Non-pigmented ciliary epithelial cell (primary cell): ENCODE measurements around the gene GNG7.
A peak's percentile ranks its signal among the peaks of the same experiment; 100 is the strongest.
"Not testable (repeated sequence)": the region's sequence is repeated elsewhere in the genome, so short reads cannot be mapped to it uniquely, and the experiment has no call there.

Experiments
- DNase-seq: peaks from one replicate; pipeline ENCODE4 v3.0.0-alpha.2; 2010; ENCODE audit warnings: low read depth

GNG7 gene

GRCh38 chr19:2551172-2551863 lies 151.2 kb downstream of the GNG7 start:
- DNase-seq, result no peak

GRCh38 chr19:2550431-2551171 lies 151.9 kb downstream of the GNG7 start:
- no peak for DNase-seq

- DNase-seq, result peak; percentile 83
Measured at GRCh38 chr19:2549701-2550191, 152.7 kb downstream of the GNG7 start.

DNA sequence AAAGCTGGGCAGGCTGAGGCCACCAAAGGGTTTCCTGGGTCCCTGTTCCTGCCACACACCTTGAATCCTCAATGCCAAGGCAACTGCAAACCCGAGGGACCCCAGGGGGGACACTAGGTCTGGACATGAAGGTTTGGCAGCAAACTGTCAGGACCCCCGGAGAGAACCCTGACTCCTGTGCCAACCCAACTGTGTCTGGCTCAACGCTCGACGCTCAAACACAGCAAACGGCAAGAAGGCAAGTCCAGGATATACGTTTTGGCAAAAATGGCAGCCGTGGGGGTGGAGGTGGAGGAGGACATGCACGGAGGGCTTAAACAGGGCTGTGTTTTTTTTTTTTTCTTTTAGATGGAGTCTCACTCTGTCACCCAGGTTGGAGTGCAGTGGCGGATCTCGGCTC lies 153.5 kb downstream of the GNG7 start:
- no peak for DNase-seq

DNA sequence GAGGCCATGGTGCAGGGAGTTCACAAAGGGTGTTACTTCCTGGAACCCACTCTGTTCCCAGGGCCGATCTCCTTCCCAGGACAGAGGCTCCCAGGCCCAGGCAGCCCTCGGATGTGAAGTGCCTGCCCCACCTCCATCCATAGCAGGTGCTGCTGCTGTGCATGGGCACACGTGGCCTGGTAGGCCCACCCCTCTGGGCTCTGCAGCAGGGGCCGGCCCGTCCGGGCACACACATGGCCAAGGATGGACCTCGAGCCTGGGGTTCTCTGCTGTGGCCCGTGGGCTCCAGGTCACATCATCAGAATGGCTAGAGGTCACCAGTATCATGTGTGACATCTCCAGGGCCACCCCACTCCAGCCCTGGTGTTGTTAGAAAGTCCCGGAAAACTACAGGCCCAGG lies 154.8 kb downstream of the GNG7 start:
- no peak for DNase-seq

- DNase-seq, result no peak
Measured at GRCh38 chr19:2547033-2547680, 155.3 kb downstream of the GNG7 start.

DNA sequence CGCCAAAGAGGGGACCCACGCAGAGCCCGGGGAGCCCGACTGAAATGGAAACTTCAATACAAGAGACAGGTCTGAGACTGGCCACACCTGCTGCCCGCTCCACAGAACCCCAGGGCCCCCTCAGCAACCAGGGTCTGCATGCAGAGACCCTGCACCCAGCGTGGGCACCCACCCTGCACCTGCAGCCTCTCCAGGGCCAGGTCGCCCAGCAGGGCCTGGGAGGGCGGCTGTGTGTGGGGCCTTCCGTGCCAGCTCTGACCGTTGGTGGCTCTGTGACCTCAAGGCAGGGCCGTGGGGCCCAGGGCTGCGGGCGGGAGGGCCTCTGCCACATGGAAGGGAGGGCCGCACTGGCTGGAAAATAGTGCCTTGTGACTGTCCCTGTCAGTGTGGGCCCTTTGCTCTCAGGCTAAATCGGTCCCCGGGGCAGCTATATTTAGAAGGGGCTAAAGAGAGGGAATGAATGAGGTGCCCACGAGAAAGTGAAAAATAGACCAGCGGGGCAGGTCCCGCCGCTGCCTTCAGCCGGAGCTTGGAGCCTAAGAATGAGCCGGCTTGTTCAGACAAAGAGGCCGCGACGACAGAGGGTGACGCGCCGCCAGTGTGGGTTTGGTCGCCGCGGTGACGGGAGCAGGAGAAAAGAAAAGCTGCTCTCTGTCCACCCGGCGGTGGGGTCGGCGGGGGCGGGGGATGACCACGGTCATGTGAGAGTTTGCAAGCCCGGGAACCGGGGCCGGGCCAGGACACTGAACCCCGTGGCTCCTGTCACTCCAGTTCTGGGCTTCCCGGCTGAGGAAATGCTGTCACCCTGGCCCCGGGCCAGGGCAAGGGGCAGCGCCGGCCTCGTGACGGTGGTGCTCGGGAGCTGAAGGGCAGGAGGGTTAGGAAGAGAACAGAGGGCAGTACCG lies 156.1 kb downstream of the GNG7 start:
- DNase-seq, result no peak

DNA sequence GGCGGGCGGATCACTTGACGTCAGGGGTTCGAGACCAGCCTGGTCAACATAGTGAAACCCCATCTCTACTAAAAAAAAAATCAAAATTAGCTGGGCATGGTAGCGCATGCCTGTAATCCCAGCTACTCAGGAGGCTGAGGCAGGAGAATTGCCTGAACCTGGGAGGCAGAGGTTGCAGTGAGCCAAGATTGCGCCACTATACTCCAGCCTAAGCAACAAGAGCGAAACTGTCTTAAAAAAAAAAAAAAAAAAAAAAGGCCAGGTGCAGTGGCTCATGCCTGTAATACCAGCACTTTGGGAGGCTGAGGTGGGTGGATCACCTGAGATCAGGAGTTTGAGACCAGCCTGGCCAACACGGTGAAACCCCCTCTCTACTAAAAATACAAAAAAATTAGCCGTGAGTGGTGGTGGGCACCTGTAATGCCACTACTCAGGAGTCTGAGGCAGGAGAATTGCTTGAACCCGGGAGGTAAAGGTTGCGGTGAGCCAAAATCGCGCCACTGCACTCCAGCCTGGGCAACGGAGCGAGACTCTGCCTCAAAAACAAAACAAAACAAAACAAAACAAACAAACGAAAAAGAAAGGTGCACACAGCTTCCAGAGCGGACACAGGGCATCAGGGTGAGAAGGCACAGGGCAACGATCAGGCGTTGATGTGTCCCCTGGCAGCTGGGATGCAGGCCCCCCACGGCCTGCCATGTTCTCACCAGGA lies 156.9 kb downstream of the GNG7 start:
- not testable (repeated sequence) for DNase-seq

GRCh38 chr19:2544576-2545415 lies 157.7 kb downstream of the GNG7 start:
- no peak for DNase-seq

- DNase-seq, result peak; percentile 91
Measured at GRCh38 chr19:2543463-2544442, 158.7 kb downstream of the GNG7 start.

DNA sequence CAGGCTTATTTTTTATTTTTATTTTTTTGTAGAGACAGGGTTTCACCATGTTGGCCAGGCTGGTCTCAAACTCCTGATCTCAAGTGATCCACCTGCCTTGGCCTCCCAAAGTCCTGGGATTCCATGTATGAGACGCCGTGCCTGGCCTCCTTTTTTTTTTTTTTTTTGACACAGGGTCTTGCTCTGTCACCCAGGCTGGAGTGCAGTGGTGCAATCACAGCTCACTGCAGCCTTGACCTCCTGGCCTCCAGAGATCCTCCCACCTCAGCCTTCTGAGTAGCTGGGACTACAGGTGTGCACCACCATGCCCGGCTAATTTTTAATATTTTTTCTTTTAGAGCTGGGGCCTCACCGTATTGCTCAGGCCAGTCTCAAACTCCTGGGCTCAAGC lies 159.4 kb downstream of the GNG7 start:
- not testable (repeated sequence) for DNase-seq

GRCh38 chr19:2542341-2543069 lies 160.0 kb downstream of the GNG7 start:
- no peak for DNase-seq

DNA sequence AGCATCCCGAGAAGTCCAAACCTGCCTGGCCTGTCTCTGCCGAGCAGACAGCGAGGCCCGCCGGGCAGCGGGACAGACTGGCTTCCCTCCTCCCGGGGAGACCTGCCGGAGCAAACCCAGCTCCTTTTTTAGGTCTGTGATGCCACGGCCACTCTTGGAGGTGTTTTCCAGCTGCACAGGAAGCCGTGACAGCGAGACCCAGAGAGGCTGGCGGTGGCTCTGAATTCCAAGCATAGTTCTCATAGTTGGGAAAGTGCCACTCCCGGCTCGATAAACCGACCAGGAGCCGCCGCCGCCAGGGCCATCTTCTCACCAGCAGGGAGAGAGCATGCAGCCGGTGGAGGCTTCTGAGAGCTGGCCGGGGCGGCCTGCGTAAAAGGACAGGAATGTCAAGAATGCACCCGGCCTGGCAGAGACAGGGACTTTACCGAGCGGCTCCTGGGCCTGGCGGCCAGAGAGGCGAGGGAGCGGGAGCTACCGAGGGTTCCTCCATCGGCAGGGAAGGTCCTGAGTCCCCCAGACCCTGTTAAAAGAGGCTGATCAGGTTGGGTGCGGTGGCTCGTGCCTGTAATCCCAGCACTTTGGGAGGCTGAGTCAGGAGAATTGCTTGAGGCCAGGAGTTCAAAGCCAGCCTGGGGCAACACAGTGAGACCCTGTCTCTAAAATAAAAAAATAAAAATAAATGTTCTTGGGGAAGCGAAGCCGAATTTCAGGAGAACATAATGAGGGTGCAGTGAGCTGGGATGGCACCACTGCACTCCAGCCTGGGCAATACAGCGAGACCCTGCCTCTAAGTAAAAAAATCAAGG lies 161.6 kb downstream of the GNG7 start:
- peak; percentile 92 for DNase-seq

DNA sequence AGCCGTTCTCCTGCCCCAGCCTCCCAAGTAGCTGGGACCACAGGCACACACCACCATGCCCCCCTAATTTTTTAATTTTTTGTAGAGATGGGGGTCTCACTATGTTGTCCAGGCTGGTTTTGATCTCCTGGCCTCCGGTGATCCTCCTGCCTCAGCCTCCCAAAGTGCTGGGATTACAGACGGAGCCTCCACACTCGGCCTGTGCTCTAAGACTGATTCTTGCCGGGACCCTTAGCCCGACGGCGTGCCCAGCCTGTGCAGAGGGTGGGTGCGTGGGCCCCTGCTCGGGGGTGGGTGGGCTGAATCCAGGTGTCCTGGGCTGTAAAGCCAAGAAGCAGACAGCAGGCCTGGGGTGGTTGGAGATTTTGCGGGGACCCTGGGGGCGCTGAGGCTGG lies 162.2 kb downstream of the GNG7 start:
- DNase-seq, result no peak

DNA sequence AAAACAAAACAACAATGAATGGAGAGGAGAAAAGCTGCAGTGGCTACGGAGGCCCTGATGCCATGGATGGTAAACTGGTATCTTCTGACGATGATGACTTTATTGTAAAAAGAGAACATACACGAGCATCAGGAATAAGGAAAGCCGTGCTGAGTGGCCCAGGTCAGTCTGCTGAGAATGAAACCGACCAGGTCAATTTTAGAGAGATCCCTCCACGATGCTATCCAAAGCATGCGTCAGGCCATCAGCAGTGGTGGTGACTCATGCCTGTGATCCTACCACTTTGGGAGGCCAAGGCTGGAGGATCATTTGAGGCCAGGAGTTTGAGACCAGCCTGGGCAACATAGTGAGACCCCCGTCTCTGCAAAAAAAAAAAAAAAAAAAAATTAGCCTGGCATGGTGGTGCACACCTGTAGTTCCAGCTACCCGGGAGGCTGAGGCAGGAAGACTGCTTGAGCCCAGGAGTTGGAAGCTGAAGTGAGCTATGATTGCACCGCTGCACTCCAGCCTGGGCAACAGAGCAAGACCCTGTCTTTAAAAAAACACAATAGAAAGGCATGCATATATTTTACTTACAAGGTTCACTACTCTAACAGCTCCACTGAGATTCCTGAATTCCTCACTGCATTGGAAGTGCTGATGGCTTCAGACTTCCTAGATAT lies 164.3 kb downstream of the GNG7 start:
- DNase-seq, result no peak

DNA sequence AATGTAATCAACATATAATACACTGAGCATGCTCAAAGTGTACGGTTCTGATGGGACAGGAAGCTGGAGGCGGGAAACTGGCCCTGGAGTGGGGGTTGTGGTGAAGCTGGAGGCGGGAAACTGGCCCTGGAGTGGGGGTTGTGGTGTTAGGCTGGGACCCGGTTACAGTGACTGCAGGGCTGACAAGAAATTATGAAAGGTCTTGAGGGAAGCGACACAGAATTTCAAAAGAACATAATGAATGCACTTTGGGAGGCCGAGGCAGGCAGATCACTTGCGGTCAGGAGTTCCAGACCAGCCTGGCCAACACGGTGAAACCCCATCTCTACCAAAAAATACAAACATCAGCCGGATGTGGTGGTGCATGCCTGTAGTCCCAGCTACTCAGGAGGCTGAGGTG lies 164.9 kb downstream of the GNG7 start:
- DNase-seq, result not testable (repeated sequence)

GRCh38 chr19:2536461-2536860 lies 166.0 kb downstream of the GNG7 start:
- no peak for DNase-seq
